Measurements from ENCODE around the gene FBXW11. TPM values are rescaled to one million over a fixed set of nuclear protein-coding genes. Genes with fewer than 3 reads are reported as not detected.
"Not testable (repeated sequence)": the region's sequence is repeated elsewhere in the genome, so short reads cannot be mapped to it uniquely, and the experiment has no call there.

Gene FBXW11
- total and polyA plus RNA-seq, 10 donors: 7.5 to 72.1 (median 54.7) TPM

DNA sequence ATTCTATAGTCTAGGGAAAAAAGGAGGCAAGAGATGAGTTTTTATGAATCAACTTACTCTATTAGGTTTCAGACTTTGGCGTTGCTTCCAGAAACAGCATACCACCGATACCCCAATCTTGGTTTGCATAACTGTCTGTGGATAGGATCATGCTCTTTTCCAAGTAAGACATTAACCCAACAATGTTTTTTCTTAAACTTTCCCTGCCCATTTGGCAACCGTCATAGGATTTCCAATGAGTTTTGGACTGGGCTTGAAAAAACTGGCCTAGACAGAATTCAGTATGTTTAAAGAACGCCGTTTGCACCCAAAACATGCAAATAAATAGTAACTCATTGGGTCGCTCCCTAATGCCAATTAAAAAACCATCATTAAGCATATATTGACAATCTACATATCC lies 114.8 kb downstream of the FBXW11 start:
- Histone ChIP-seq H3K36me3 (peaks cover 0 to 100% (median 27%) of the 10 kb centered on the region in 6 donors), H3K4me1 (peaks cover 0 to 8% (median 0%) of the 10 kb centered on the region in 6 donors), H3K9me3 (no peaks in the 10 kb centered on the region), H3K27me3 (replicated peaks in 1 of 7) (no peaks in the 10 kb centered on the region), H3K27ac (no peak overlapping the region), H3K4me3 (no peak overlapping the region)
- 77 to 82% (median 80%) methylated on average over 6 of the region's 6 CpGs for WGBS, 5 donors
- intact Hi-C loops (cut with DNase I; ENCODE audit: low total_unique reads): no loop called here
- no peak for TF ChIP-seq POLR2A (IDR thresholded peaks at IDR 0.05)
- DNase-seq: no peak

DNA sequence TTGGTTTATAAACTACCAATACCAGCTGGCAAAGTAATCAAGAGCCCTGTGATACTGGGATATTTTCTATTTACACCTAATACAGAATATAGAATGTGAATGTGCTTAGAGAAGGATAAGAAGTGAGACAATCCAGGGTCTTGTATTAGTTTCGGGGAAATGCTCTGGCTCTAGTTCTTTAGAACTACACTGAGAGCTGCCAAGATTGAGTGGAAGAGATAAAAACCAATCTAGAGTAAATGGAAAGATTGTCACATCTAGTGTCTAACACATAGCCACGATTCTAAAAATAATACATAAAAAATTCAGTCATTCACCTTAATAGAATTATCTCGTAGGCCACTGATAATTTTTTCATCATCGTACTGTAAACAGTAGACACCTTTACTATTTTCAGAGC lies 115.3 kb downstream of the FBXW11 start:
- no peaks in the 10 kb centered on the region for H3K9me3 ChIP-seq
- H3K36me3 ChIP-seq: peaks cover 0 to 98% (median 28%) of the 10 kb centered on the region in 6 donors
- no peak overlapping the region for H3K4me3 ChIP-seq
- TF ChIP-seq POLR2AphosphoS5 (IDR thresholded peaks at IDR 0.05) (no peak), POLR2A (IDR thresholded peaks at IDR 0.05) (no peak)
- TF ChIP-seq, protein P1, sequence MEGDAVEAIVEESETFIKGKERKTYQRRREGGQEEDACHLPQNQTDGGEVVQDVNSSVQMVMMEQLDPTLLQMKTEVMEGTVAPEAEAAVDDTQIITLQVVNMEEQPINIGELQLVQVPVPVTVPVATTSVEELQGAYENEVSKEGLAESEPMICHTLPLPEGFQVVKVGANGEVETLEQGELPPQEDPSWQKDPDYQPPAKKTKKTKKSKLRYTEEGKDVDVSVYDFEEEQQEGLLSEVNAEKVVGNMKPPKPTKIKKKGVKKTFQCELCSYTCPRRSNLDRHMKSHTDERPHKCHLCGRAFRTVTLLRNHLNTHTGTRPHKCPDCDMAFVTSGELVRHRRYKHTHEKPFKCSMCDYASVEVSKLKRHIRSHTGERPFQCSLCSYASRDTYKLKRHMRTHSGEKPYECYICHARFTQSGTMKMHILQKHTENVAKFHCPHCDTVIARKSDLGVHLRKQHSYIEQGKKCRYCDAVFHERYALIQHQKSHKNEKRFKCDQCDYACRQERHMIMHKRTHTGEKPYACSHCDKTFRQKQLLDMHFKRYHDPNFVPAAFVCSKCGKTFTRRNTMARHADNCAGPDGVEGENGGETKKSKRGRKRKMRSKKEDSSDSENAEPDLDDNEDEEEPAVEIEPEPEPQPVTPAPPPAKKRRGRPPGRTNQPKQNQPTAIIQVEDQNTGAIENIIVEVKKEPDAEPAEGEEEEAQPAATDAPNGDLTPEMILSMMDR (IDR thresholded peaks at IDR 0.05 in 8 of 11, conservative IDR thresholded peaks at IDR 0.05 in 3 of 11): no peak
- WGBS, 5 donors: 95 to 98% (median 96%) methylated on average over 4 of the region's 4 CpGs
- H3K27ac ChIP-seq: no peak overlapping the region
- H3K4me1 ChIP-seq: peaks cover 0 to 4% (median 0%) of the 10 kb centered on the region in 6 donors
- intact Hi-C loops (cut with DNase I; ENCODE audit: low total_unique reads): no loop called here
- DNase-seq: no peak
- no peaks in the 10 kb centered on the region for H3K27me3 ChIP-seq (replicated peaks in 1 of 7)

DNA sequence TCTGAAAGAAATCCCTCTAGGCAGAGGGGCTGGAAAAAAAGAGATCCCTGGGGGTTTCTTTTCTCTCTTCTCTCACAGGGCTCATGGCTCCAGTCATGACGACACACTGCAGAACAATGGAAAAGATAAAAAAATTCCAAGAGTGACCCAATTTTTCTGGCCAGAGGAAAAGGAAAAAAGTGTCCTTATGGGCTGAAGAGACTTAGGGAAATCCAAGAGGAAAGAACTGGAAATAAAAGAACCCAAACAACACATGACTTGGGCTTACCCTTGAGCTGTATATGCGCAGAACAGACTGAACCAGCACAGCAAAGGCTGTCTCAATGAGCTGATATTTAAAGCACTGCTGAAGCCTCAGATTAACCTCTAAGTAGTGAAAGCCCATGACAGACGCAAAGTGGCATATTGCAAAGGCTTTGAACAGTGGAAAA lies 118.4 kb downstream of the FBXW11 start:
- Histone ChIP-seq H3K4me3 (no peak overlapping the region), H3K9me3 (no peaks in the 10 kb centered on the region), H3K27me3 (replicated peaks in 1 of 7) (no peaks in the 10 kb centered on the region), H3K27ac (no peak overlapping the region), H3K36me3 (peaks cover 0 to 95% (median 33%) of the 10 kb centered on the region in 6 donors), H3K4me1 (no peaks in the 10 kb centered on the region)
- DNase-seq: no peak
- 77 to 92% (median 83%) methylated on average over 3 of the region's 3 CpGs for WGBS, 5 donors
- TF ChIP-seq POLR2AphosphoS5 (IDR thresholded peaks at IDR 0.05): no peak
- TF ChIP-seq, protein P1 (IDR thresholded peaks at IDR 0.05 in 8 of 11, conservative IDR thresholded peaks at IDR 0.05 in 3 of 11): no peak
- no peak for TF ChIP-seq POLR2A (IDR thresholded peaks at IDR 0.05)
- intact Hi-C loops (cut with DNase I; ENCODE audit: low total_unique reads): no loop called here

DNA sequence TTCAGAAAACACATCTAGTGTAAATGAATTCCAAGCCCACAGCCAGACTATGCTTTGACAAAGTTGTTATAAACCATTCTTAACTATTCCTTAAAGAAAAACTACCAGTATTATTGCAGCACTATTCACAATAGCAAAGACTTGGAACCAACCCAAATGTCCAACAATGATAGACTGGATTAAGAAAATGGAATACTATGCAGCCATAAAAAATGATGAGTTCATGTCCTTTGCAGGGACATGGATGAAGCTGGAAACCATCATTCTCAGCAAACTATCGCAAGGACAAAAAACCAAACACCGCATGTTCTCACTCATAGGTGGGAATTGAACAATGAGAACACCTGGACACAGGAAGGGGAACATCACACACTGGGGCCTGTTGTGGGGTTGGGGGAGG lies 120.4 kb downstream of the FBXW11 start:
- H3K27ac ChIP-seq; DNase-seq; intact Hi-C loops (cut with DNase I; ENCODE audit: low total_unique reads); H3K4me1 ChIP-seq; H3K9me3 ChIP-seq; H3K4me3 ChIP-seq; H3K27me3 ChIP-seq (replicated peaks in 1 of 7): not testable (repeated sequence)
- H3K36me3 ChIP-seq: peaks cover 0 to 79% (median 32%) of the 10 kb centered on the region in 6 donors
- WGBS, 5 donors: 91 to 93% methylated on average over 2 of the region's 2 CpGs; no CpG with 5 or more reads in 3 of the 5 donors

DNA sequence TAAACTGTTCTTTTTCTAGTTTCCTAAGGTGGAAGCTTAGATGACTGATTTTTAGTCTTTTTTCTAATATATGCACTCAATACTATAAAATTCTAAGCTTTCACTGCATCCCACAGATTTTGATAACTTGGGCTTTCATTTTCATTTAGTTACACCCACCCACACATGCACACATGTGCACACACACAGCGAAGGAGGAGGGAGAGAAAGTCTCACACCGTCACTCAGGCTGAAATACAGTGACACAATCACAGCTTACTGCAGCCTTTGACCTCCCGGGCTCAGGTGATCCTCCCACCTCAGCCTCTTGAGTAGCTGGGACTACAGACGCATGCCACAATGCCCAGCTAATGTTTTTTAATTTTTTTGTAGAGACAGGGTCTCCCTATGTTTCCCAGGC lies 124.3 kb downstream of the FBXW11 start:
- DNase-seq: no peak
- intact Hi-C loops (cut with DNase I; ENCODE audit: low total_unique reads): no loop called here
- no peaks in the 10 kb centered on the region for H3K9me3 ChIP-seq
- TF ChIP-seq POLR2AphosphoS5 (IDR thresholded peaks at IDR 0.05) (no peak), POLR2A (IDR thresholded peaks at IDR 0.05) (no peak)
- TF ChIP-seq, protein P1 (IDR thresholded peaks at IDR 0.05 in 8 of 11, conservative IDR thresholded peaks at IDR 0.05 in 3 of 11): no peak
- WGBS, 5 donors: 76 to 92% (median 86%) methylated on average over 4 of the region's 4 CpGs
- peaks cover 0 to 76% (median 22%) of the 10 kb centered on the region in 6 donors for H3K36me3 ChIP-seq
- H3K27me3 ChIP-seq (replicated peaks in 1 of 7): no peaks in the 10 kb centered on the region
- H3K27ac ChIP-seq: no peak overlapping the region
- no peak overlapping the region for H3K4me3 ChIP-seq
- no peaks in the 10 kb centered on the region for H3K4me1 ChIP-seq

Measured in spleen (tissue), 11 donors.